NCI-H2196 treated with DMSO at 0.1 percent for 48 hours (cell line): ENCODE data around the gene KIFC3.
"Not testable (repeated sequence)": the region's sequence is repeated elsewhere in the genome, so short reads cannot be mapped to it uniquely, and the experiment has no call there.

Source experiments
- DNase-seq: peaks from one replicate; lab custom pipeline; 2025; ENCODE audit not compliant: unreplicated experiment; lab: John Stamatoyannopoulos, UW

The KIFC3 gene

GRCh38 chr16:57802341-57803133 is at the start of gene KIFC3:
Gene KIFC3, minus strand, starts transcription at chr16:57802491. Its CDS starts 4,248 bp downstream, at chr16:57798243.
- no peak for DNase-seq

GRCh38 chr16:57848181-57848580 is 45.9 kb upstream of the KIFC3 start:
- no peak for DNase-seq

GRCh38 chr16:57846931-57847330 is 44.6 kb upstream of the KIFC3 start:
- not testable (repeated sequence) for DNase-seq

GRCh38 chr16:57846078-57846697 is 43.9 kb upstream of the KIFC3 start:
- DNase-seq = no peak

- no peak for DNase-seq
Measured at GRCh38 chr16:57845115-57845514, 42.8 kb upstream of the KIFC3 start.

GRCh38 chr16:57844416-57845030 is 42.2 kb upstream of the KIFC3 start:
- DNase-seq = no peak

- DNase-seq = no peak
Measured at GRCh38 chr16:57843400-57843799, 41.1 kb upstream of the KIFC3 start.

- DNase-seq = no peak
Measured at GRCh38 chr16:57842601-57843000, 40.3 kb upstream of the KIFC3 start.

GRCh38 chr16:57840833-57841232 is 38.5 kb upstream of the KIFC3 start:
- no peak for DNase-seq

GRCh38 chr16:57838161-57838560 is 35.9 kb upstream of the KIFC3 start:
- DNase-seq = no peak

- no peak for DNase-seq
Measured at GRCh38 chr16:57837305-57838125, 35.2 kb upstream of the KIFC3 start.

- DNase-seq = not testable (repeated sequence)
Measured at GRCh38 chr16:57835439-57835838, 33.1 kb upstream of the KIFC3 start.

- no peak for DNase-seq
Measured at GRCh38 chr16:57834936-57835335, 32.6 kb upstream of the KIFC3 start.

- DNase-seq = no peak
Measured at GRCh38 chr16:57830890-57831484, 28.7 kb upstream of the KIFC3 start.

GRCh38 chr16:57829969-57830360 is 27.7 kb upstream of the KIFC3 start:
- no peak for DNase-seq

GRCh38 chr16:57828272-57829161 is 26.2 kb upstream of the KIFC3 start:
- DNase-seq = no peak

- peak; percentile 20 for DNase-seq
Measured at GRCh38 chr16:57826706-57827625, 24.7 kb upstream of the KIFC3 start.

- no peak for DNase-seq
Measured at GRCh38 chr16:57826052-57826451, 23.8 kb upstream of the KIFC3 start.
